Stimulated activated memory B cell treated with anti-CD40 and anti-IgM and Interleukin-4, amounts not matched to agents 10 μg/mL and 1 μg/mL and 100 μg/mL, for 72 hours (primary cell): ENCODE data around the gene RERE.
"Not testable (repeated sequence)": the region's sequence is repeated elsewhere in the genome, so short reads cannot be mapped to it uniquely, and the experiment has no call there.

Source experiments
- ATAC-seq: fragments of 150-1000 bp; cut with Tn5 transposase; 2 replicates; pipeline ENCODE4 v1.10.0; 2021
- H3K27ac Mint-ChIP-seq: one replicate; pipeline ENCODE4 v1.8.0; 2022; ENCODE audit warnings: mild to moderate bottlenecking, mixed read lengths
- H3K27me3 Mint-ChIP-seq: one replicate; pipeline ENCODE4 v1.8.0; 2022; ENCODE audit warnings: mixed read lengths
- H3K36me3 Mint-ChIP-seq: one replicate; pipeline ENCODE4 v1.8.0; 2022; ENCODE audit warnings: mixed read lengths
- H3K4me1 Mint-ChIP-seq: one replicate; pipeline ENCODE4 v1.8.0; 2022; ENCODE audit warnings: mixed read lengths
- H3K4me3 Mint-ChIP-seq: one replicate; pipeline ENCODE4 v1.8.0; 2022; ENCODE audit warnings: mild to moderate bottlenecking, moderate library complexity, mixed read lengths
- H3K9me3 Mint-ChIP-seq: one replicate; pipeline ENCODE4 v1.8.0; 2022; ENCODE audit warnings: mixed read lengths

Gene RERE

DNA sequence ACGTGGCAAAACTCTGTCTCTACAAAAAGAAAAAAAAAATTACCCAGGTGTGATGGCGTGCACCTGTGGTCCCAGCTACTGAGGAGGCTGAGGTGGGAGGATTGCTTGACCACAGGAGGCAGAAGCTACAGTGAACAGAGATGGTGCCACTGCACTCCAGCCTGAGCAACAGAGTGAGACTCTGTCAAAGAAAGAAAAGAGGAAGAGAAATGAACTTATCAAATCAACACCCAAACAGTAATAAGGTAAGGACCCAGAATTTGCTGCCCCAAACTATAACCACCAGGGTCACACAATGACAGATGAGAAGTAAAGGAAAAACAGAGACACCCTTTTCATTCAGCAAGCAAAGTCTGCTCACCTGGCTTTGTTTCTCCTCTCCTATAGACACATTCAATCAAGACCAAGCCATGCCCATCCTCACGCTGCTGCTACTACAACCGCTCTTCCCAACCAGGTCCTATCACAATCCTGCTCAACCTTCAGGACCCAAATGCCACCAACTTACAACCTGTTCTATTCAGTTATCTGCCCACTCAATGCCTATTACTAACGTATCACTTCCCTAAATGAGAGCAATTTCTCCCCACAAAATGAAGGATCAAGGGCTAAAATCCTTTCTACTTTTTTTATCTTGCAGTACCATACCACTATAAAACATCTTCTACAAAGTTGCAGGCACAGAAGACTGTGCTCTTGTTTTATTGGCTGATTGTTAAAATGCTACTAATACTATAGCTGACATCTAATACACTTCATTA is 183.5 kb downstream of the RERE start:
- H3K4me3 Mint-ChIP-seq: no peak overlapping the region
- H3K27me3 Mint-ChIP-seq: no peaks in the 10 kb centered on the region
- peaks cover 41% of the 10 kb centered on the region for H3K4me1 Mint-ChIP-seq
- no peak overlapping the region for H3K27ac Mint-ChIP-seq
- H3K9me3 Mint-ChIP-seq: no peaks in the 10 kb centered on the region
- peaks cover 6% of the 10 kb centered on the region for H3K36me3 Mint-ChIP-seq
- no peak for ATAC-seq

DNA sequence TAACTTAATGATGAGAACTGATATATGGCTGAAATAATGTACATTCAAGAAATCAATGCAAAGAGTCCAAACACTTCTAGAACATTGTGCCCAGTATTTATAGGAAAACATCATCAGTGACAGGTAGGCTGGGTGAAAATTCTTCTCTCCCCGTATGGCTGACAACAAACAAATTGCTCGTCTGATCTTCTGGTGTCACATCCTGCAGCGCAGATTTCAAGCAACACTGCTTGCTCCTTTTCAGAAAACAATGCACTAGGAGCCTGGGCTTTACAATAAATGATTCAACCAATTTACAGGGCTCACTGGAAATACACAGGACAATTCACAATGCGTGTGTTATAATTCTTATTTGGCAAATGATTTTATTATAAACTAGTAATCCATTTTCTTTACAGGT is 185.3 kb downstream of the RERE start:
- Mint-ChIP-seq H3K27me3 (no peaks in the 10 kb centered on the region), H3K9me3 (no peaks in the 10 kb centered on the region), H3K4me1 (peaks cover 56% of the 10 kb centered on the region), H3K27ac (no peak overlapping the region), H3K36me3 (peaks cover 4% of the 10 kb centered on the region), H3K4me3 (no peak overlapping the region)
- ATAC-seq: no peak

- Mint-ChIP-seq H3K27ac (peak overlapping the region; percentile 30), H3K9me3 (peaks cover 2% of the 10 kb centered on the region), H3K4me1 (peaks cover 65% of the 10 kb centered on the region), H3K4me3 (no peak overlapping the region), H3K36me3 (peaks cover 4% of the 10 kb centered on the region), H3K27me3 (no peaks in the 10 kb centered on the region)
- ATAC-seq: no peak
Observed at GRCh38 chr1:8631163-8631562, 186.3 kb downstream of the RERE start.

GRCh38 chr1:8629241-8630091 is 188.0 kb downstream of the RERE start:
- peak; percentile 92 for ATAC-seq
- Mint-ChIP-seq H3K4me1 (peaks cover 80% of the 10 kb centered on the region), H3K36me3 (no peaks in the 10 kb centered on the region), H3K4me3 (peak overlapping the region; percentile 74), H3K27me3 (no peaks in the 10 kb centered on the region), H3K9me3 (peaks cover 2% of the 10 kb centered on the region), H3K27ac (peak overlapping the region; percentile 81)

GRCh38 chr1:8628606-8629005 is 188.8 kb downstream of the RERE start:
- H3K9me3 Mint-ChIP-seq: peaks cover 2% of the 10 kb centered on the region
- peaks cover 77% of the 10 kb centered on the region for H3K4me1 Mint-ChIP-seq
- peak overlapping the region; percentile 81 for H3K27ac Mint-ChIP-seq
- no peaks in the 10 kb centered on the region for H3K36me3 Mint-ChIP-seq
- H3K4me3 Mint-ChIP-seq: peak overlapping the region; percentile 74
- ATAC-seq: no peak
- no peaks in the 10 kb centered on the region for H3K27me3 Mint-ChIP-seq

- Mint-ChIP-seq H3K36me3 (no peaks in the 10 kb centered on the region), H3K9me3 (peaks cover 2% of the 10 kb centered on the region), H3K27ac (peak overlapping the region; percentile 81), H3K4me3 (no peak overlapping the region), H3K4me1 (peaks cover 82% of the 10 kb centered on the region), H3K27me3 (no peaks in the 10 kb centered on the region)
- ATAC-seq: no peak
Observed at GRCh38 chr1:8627728-8628127, 189.7 kb downstream of the RERE start.

GRCh38 chr1:8625981-8626898 is 191.2 kb downstream of the RERE start:
- Mint-ChIP-seq H3K27ac (peak overlapping the region; percentile 81), H3K27me3 (no peaks in the 10 kb centered on the region)

GRCh38 chr1:8625491-8625890 is 191.9 kb downstream of the RERE start:
- H3K27ac Mint-ChIP-seq: peak overlapping the region; percentile 81
- H3K9me3 Mint-ChIP-seq: peaks cover 2% of the 10 kb centered on the region
- H3K36me3 Mint-ChIP-seq: peaks cover 4% of the 10 kb centered on the region
- H3K27me3 Mint-ChIP-seq: no peaks in the 10 kb centered on the region
- no peak overlapping the region for H3K4me3 Mint-ChIP-seq
- H3K4me1 Mint-ChIP-seq: peaks cover 75% of the 10 kb centered on the region
- no peak for ATAC-seq

More at GRCh38 chr1:8625981-8626898, 191.2 kb downstream of the RERE start:
- no peaks in the 10 kb centered on the region for H3K36me3 Mint-ChIP-seq
- H3K4me1 Mint-ChIP-seq: peaks cover 73% of the 10 kb centered on the region
- no peak for ATAC-seq
- H3K9me3 Mint-ChIP-seq: peaks cover 2% of the 10 kb centered on the region
- H3K4me3 Mint-ChIP-seq: no peak overlapping the region

DNA sequence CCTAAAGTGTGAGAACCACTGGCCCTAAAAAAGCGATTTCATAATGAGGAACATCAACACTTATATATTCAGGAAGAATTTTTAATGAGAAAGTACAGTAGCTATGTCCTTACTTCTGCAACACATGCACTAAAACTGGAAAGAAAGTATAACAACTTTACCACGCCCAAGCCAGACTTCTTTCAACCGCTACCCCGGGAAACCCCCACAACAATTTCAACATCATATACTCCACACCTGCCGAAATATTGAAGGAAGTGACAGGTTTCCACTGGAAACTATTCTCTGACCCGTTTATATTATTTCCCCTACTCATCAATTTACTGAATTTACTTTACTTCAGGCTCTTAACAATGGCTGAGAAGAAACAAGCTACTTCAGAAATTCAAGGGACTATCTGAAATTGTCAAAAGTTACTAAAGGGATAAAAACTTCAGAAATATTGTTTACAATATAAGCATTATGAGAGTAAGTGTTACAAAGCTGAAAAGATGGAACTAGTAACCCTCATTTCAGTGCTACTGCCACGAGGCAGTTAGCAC is 193.7 kb downstream of the RERE start:
- H3K27ac Mint-ChIP-seq: peak overlapping the region; percentile 79
- peaks cover 60% of the 10 kb centered on the region for H3K4me1 Mint-ChIP-seq
- ATAC-seq: peak; percentile 74
- H3K9me3 Mint-ChIP-seq, H3K27me3 Mint-ChIP-seq, H3K36me3 Mint-ChIP-seq: not testable (repeated sequence)
- peak overlapping the region; percentile 66 for H3K4me3 Mint-ChIP-seq

DNA sequence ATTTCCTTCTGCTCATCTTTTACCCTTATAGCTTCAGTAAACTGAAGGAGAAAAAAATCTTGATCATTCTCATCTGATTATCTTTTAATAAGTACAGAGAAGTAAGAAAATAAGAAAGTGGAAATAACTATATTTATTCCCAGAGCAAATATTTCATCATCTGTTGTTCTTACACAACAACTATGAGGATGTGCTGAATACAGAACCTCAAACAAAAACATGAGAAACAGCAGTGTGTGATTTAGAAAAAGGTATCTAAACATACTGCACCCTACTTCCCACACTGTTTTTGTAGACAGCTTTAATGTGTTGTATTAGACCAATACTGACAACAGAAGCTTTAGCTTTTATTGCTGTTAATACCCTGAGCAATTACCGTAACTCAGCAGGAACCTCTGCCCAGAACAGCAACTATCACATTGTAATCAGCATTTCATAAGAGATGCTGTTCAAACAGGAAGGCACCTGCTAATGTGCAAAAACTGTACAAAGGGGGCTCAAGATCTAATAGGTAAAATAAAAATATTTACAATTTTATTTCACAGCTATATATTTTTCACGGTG is 195.6 kb downstream of the RERE start:
- H3K4me3 Mint-ChIP-seq, H3K36me3 Mint-ChIP-seq, H3K27ac Mint-ChIP-seq, H3K9me3 Mint-ChIP-seq, ATAC-seq, H3K27me3 Mint-ChIP-seq: not testable (repeated sequence)
- H3K4me1 Mint-ChIP-seq: peaks cover 44% of the 10 kb centered on the region

DNA sequence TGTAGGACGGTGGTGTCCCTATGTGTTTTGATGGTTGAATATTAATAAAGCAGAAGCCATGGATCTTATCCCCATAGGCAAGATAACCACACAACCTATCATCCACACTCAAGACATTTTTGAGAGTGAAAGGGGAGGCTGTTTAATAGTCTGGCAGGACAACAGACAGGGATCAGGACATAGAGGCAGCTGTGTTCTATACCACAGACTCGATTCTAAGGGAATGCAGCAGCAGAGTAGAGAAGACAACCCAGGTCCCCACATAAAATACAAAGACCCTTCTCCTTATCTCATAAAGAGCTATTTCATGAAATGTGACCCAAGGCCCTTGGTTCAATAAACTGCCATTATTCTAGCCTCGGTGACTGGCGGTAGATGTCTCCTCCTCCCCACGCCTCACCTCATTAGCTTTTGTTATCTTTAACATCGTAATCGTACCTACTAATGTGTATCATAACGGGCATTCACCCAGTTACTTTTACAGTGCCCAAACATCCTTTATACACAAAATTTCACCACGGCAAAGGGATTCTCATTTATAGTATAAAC is 196.3 kb downstream of the RERE start:
- not testable (repeated sequence) for ATAC-seq, H3K9me3 Mint-ChIP-seq, H3K4me3 Mint-ChIP-seq, H3K27me3 Mint-ChIP-seq, H3K27ac Mint-ChIP-seq, H3K36me3 Mint-ChIP-seq
- peaks cover 36% of the 10 kb centered on the region for H3K4me1 Mint-ChIP-seq

DNA sequence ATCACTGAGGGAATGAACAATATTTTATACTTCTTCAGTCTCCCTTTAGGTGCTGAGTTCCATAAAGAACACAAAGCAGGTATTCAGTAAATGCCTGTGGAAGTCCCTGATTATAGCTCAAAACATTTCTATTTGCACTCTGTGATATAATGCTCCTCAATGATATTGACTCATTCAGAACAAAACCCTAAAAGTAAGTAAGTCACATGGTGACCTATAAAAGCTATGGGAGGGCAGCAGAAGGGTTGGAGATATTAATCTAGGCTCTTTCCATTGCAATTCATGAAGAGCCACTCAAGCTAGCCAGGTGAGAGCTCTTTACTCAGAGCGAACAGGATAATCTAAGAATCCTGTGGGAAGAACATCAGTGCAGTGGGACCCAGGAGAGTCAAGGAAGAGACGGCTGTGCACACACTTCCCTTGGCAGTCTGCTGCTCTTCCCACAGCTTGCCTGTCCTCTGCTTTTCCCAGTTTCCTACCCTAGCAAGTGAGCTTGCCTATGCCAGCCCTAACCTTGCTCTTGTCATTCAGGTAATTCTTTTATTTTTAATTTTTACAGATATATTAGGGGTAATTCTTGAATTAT is 197.4 kb downstream of the RERE start:
- H3K27me3 Mint-ChIP-seq, H3K4me3 Mint-ChIP-seq: not testable (repeated sequence)

DNA sequence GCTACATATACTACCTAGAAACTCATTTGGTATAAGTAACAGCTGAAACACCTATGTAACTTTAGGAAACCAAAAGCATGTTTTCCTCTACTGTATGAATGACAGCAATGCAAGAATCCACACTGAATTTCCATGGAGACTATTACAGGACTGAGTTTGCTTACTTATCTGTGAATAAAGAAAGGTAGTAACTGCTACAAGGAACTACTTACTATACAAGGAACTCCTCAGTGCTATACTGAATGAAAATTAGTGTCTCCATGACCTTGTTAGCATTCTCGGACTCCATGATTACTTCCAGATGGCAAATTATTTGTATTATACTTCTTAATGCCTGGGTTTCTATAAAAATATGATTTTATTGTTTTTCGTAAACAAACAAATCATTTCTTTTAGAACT is 198.0 kb downstream of the RERE start:
- not testable (repeated sequence) for H3K27me3 Mint-ChIP-seq, H3K9me3 Mint-ChIP-seq, H3K36me3 Mint-ChIP-seq, H3K27ac Mint-ChIP-seq, H3K4me3 Mint-ChIP-seq, ATAC-seq
- peaks cover 22% of the 10 kb centered on the region for H3K4me1 Mint-ChIP-seq

More for the DNA sequence above, 197.4 kb downstream of the RERE start:
- H3K9me3 Mint-ChIP-seq, H3K36me3 Mint-ChIP-seq, ATAC-seq, H3K27ac Mint-ChIP-seq: not testable (repeated sequence)
- H3K4me1 Mint-ChIP-seq: peaks cover 25% of the 10 kb centered on the region

GRCh38 chr1:8616791-8617190 is 200.6 kb downstream of the RERE start:
- Mint-ChIP-seq H3K36me3 (peaks cover 19% of the 10 kb centered on the region), H3K4me1 (peaks cover 10% of the 10 kb centered on the region)
- H3K27me3 Mint-ChIP-seq, H3K4me3 Mint-ChIP-seq, ATAC-seq, H3K9me3 Mint-ChIP-seq, H3K27ac Mint-ChIP-seq: not testable (repeated sequence)
